NCI-H526 (cell line): ENCODE measurements around the gene RNF41.
"Not testable (repeated sequence)": the region's sequence is repeated elsewhere in the genome, so short reads cannot be mapped to it uniquely, and the experiment has no call there.

Experiments
- DNase-seq, 2 experiments: peaks; one replicate each; lab custom pipeline; 2025; lab: John Stamatoyannopoulos, UW

The RNF41 gene

DNA sequence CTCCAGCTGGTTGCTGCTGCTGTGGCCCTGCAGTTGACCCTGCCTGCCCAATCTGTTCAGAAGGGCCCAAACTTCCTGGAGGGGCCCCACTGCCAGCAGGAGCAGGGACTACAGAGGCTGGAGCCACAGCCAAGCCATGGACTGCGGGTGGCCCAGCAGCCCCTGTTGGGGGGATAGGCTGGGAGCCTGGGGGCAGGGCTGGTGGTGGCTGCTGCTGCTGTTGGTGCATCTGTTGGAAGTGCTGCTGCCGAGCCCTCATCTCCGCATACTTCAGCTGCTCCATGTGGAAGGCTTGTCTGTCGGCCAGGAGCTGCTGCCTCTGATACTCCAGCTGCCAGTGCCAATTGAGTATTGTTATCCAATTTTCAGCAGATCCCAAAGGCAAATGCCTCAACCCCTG lies 56.4 kb downstream of the RNF41 start:
- no peak for DNase-seq

DNA sequence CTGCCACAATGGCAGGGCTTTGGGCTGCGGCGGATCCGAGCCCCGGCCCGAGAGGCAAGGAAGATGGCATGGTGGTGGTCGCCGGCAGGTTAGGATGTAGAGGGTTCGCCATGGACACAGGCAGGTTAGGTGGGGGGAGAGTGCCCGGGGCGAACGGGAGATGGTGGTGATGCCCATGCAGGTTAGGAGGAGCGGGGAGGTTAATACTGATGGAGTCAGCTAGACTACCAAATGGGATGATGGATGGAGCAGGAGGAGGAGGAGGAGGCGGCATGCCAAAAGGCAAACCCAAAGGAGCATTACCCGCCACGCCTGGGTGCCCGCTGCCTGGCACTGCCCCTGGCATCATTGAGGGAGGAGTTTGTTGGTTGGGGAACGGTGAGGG lies 57.4 kb downstream of the RNF41 start:
- DNase-seq = no peak

DNA sequence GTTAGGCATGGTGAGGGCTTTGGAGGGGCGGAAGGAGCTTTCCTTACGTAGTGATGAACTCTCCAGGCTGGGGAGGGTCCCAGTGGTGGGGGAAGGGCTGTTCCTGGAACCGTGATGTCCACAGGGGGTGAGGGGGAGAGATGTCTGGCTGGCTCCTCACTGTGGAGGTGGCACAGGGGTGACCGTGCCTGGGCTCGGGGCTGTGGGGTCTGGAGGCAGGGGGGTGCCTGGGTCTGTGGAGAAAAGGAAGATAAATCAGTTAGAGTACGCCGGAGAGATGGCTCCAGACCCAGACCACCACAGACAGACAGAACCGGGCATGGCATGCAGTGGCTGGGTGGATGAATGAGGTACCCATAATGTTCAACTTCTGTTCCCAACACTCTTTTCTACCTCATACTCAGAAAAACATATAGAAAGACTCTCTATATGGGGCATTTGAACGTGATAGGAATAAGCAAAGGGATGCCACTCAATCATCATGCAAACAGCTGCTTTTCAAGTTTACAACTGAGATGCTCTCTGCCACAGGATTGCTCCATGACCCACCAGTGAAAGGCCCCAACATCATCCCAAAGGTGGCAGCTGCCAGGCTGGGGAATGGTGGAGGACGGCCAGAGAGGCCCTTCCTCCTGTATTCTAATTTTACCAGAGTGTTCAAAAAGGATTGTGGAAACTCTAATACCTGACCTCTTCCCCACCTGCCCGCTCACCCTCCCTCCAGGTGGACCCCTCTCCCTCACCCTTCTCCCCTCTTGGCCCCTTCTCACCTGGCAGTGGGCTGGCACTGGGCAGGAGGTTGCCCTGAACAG lies 58.0 kb downstream of the RNF41 start:
- DNase-seq = no peak

DNA sequence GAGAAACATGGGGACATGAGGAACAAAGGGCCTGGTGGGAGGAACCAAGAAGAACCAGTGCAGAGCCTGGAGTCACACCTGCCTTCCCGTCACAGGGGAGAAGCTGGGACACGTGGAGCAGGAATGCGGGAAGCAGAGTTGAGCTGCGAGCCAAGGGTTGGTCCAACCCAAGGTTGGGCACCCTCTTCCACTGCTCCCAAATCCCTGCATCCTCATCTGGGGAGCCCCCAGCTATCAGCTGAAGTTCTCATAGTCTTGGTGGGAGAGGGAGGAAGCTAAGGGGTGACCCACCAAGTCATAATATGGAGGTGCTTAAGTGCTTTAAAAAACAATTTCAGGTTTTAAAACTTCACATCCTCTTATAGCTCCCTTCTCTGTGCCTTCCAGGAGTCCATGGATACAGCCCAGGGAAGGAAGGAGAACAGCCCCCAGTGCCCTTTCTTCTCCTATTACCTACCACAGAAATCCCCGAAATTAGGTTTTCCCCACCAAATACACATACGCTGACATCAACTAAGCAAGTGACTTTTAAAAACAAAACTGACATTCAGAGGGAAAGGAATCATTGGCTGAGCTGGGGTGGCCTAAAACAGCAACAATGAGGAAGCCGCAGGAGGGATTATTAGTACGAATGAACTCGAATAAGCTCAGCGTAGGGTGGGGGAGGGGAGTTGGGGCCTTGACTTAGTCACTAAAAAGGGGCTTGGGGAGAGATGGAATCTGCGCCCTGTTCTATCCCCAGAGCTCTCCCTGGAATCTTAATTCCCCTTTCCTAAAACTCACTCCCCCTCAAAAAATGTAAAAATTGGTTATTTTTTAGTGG lies 59.0 kb downstream of the RNF41 start:
- no peak for DNase-seq

DNA sequence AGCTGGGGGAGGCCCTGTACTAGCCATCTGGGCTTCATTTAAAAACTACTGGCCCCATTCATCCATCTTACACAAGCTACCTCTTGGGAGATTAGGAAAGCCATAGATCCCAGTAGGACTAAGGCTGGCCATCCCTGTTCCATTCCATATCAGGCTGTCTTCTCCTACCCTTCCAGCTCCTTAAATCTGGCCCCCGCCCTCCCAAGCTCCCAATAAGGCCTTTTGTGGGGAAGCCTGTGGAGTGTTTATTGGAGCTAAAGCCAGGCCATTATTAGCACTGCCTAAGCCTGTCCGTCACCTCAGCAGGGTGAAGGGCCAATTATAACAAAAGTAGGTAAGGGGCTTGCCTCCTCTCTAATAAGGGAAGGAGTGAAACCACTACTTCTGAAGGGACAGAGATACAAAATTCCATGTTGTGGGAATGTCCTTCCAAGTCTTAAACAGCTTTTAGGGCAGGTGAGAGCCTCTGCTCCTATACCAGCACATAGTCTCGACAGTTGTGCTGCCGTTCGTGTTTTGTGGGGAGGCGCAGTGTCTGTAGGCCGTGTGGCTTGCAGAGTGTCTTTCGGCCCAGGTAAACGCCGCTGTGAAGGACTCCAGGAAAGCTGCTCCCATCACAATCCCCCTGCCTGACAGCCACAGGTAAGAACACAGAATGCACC lies 59.9 kb downstream of the RNF41 start:
- no peak for DNase-seq

DNA sequence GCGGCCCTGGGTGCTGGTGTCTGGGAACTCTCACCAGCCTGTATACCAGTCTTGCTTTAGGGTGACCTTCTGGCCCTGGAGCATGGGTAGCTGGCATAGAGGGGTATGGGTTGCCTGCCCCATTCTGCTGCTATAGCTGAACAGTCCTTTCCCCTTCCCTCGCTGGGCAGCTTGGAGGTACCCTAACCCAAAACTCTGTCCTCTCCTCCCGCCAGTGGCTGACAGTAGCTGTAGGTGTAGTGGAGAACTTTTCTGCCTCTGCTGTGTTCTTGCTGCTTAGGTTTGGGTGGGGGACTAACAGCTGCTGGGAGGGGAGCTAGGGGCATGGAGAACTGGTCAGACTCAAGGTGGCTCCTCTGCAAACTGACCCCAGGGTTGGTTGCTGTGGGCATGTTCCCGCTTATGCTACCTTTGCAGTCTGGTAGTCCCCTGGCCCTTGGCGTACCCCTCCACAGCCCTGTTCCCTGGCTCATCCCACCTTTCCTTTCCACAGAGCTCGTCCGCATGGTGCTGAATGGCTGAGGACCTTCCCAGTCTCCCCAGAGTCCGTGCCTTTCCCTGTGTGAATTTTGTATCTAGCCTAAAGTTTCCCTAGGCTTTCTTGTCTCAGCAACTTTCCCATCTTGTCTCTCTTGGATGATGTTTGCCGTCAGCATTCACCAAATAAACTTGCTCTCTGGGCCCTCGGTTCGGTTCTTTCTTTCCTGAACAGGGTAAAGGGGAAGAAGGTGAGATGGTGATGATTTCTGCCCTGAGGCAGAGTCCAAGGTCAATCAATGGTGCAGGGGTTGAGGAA lies 60.6 kb downstream of the RNF41 start:
- DNase-seq = no peak

DNA sequence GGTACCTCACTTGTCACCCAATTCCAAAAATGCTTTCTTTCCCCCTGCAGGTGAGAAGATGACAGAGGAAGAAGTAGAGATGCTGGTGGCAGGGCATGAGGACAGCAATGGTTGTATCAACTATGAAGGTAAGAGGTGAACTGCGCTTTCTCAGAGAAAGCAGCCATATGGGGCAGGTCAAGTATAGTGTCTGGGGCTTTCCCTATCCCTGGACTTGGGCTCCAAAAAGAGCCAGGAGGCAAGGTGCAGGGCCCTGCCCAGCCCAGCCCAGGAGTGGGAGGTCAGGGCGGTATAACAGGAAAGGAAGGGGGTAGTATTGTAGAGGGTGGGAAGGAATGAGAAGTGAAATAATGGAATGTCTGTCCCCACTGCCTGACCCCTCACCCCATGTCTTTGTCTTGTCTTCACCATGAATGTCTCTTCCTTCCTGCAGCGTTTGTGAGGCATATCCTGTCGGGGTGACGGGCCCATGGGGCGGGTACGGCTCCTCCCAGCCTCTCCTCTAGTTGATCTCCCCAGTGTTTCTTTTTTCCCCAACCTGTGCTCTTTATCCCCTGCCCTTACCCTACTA lies 61.4 kb downstream of the RNF41 start:
- no peak for DNase-seq

DNA sequence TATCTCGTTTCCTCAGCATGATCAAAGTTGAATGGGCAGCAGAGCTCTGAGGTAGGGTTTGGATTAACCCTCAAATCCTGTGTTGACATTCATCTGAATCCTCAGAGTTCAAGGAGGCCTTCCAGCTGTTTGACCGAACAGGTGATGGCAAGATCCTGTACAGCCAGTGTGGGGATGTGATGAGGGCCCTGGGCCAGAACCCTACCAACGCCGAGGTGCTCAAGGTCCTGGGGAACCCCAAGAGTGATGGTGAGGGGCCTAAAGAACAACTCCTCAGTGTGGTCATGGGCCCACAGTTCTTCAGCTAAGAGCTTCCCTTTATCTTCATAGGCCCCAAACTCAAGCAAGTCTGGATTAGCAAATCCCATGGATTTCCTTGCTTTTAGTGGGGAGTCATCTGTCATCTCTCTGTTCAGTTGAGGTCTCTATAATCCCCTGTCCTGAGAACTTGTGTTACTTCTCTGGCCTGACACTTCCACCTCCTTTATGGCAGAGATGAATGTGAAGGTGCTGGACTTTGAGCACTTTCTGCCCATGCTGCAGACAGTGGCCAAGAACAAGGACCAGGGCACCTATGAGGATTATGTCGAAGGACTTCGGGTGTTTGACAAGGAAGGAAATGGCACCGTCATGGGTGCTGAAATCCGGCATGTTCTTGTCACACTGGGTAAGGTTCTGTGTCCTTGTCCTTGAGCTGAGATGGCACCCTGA lies 62.1 kb downstream of the RNF41 start:
- DNase-seq = no peak

DNA sequence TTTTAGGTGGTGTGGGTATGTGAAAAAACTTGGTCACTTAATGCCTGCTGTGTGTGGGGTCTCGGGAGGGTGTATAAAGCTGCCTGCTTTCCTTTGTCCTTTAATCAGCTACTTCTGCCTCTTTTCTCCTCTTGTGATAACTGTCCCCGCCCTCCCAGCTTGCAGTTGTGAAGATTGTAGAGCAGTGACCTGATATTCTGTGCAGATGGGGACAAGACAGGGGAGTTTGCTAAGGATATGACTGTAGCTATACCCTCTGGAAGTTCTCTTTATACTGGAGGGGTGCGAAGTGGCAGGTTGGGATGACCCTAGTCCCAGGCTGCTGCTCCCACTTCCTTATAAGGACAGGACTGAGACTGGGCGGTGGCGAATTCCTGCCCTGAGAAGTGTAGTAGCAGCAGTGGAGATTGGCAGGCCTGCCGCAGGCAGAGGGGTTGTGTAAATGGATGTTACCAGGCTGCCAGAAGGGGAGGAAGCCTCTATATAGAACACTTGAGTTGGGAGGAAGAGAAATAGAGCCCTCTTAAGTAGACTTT lies 62.7 kb downstream of the RNF41 start:
- peak in 1 of 2 experiments; percentile 53 for DNase-seq

DNA sequence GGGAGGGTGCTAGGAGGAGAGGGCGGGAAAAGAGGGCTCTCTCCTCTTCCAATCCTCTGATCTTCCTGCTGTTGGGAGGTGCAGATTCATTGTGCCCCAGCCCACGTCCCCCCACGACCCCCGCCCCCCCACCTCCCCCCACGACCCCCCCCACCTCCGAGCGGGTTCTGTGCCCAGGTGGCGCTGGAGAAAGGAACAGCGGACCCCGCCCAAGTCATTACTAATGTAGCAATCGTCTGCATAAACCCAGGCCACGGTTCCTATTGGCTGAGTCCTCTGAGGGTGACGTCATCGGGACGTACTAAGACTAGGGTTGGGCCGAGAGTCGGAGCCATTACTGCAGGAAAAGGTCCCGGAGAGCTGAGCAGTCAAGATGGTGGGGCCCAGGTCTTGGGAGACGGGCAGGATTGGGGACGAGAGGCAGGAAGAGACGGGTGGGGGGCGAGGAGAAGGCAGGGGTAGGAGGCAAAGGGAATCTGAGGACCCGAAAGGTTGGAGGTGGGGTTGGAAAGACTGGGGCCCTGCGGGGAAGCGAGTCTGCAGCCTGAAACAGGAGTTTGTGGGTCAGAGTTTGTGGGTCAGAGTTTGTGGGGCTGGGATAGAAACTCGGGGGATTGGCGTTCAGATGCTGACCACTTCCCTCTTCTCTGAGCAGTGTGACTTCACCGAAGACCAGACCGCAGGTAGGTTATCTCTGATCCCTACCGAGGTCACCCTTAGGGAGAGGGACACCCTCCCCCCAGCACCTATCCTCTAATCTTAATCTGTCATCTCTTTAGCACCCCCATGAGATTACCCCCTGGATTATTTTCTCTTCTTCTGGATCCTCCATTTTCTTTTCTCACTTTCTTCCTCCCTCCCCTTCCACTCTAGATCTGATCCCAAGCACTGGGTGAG lies 63.4 kb downstream of the RNF41 start, which contains the start of gene MYL6:
TSS of gene MYL6 (plus strand) at position 331 of the 897 bp plus-strand sequence. CDS start at position 374, 43 bp downstream.
- DNase-seq = peak; percentile 96 to 99

DNA sequence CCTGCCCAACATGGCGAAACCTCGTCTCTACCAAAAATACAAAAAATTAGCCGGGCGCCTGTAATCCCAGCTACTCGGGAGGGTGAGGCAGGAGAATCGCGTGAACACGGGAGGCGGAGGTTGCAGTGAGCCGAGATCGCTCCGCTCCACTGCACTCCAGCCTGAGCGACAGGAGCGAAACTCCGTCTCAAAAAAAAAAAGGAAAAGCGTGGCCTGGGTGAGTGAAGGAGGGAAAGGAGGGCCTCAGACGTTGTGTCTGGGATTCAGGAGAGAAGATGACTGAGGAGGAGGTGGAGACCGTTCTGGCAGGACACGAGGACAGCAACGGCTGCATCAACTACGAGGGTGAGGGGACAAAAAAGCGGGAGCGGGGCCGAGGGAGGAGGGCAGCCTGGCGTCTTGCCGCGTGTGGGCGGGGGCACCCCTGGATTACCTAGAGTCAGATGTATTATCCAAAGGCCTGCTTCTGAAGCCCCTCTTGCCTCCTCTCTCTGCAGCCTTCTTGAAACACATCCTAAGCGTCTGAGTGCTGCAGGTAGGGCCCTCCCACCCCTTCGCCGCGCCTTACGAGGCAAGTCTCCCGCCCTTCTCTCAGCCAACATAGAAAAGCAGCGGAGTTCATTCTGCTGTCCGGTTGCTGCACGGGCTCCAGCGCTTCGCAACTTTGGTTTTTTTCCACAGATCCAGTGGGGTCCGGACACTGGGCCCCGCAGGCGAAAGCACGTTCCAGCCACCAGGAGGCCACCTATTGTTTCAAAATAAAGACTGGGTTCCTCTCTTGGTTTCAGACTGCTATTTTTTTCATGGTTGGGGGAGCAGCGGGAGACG lies 64.3 kb downstream of the RNF41 start:
- DNase-seq = peak; percentile 75 to 90

DNA sequence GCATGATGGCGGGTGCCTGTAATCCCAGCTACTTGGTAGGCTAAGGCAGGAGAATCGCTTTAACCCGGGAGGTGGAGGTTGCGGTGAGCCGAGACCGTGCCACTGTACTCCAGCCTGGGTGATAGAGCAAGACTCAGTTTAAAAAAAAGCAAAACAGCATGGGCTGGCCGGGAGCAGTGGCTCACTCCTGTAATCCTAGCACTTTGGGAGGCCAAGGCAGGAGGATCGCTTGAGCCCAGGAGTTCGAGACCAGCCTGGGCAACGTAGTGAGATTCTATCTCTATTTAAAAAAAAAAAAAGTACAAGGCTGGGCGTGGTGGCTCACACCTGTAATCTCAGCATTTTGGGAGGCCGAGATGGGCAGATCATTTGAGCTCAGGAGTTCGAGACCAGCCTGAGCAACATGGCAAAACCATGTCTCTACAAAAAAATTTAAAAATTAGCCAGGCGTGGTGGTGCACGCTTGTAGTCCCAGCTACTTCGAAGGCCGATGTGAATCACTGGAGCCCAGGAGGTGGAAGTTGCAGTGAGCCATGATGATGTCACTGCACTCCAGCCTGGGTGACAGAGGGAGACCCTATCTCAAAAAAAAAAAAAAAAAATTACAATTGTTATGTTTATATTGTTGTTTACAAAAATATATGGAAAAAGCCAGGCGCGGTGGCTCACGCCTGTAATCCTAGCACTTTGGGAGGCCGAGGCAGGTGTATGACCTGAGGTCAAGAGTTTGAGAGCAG lies 65.1 kb downstream of the RNF41 start:
- not testable (repeated sequence) for DNase-seq

DNA sequence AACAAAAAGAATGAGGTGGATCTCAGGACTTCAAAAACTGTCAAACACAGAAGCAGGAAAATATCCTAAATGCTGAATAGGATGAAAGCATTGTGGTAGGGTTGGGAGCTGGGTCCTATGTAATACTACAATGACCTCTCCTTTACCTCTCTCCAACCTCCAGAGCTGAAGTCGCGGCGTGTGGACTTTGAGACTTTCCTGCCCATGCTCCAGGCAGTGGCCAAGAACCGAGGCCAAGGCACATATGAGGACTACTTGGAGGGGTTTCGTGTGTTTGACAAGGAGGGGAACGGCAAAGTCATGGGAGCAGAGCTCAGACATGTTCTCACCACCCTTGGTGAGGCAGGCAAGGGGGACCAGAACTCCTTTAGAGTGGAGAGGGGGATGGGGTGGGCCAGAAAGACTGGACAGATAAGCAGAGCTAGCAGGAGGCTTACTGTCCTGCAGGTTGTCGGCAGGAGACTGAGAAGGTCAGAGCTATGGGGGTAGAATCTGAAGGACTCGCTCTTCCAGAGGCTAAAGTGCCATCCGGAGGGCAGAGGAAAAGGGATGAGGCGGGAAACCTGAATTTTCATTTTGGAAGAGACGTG lies 66.4 kb downstream of the RNF41 start:
- no peak for DNase-seq

DNA sequence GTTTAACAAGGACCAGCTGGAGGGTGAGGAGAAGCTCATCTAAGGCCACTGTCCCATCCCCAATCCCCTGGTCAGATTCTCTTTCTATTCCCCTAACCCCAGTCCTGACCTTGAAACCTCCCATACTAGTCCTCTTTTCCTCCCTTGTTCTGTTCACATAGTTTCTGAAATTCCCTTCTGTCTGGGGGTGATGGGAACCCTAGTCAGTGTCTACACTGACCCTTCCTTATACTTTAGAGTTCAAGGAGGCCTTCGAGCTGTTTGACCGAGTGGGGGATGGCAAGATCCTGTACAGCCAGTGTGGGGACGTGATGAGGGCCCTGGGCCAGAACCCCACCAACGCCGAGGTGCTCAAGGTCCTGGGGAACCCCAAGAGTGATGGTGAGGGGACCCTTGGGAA lies 66.9 kb downstream of the RNF41 start:
- no peak for DNase-seq

DNA sequence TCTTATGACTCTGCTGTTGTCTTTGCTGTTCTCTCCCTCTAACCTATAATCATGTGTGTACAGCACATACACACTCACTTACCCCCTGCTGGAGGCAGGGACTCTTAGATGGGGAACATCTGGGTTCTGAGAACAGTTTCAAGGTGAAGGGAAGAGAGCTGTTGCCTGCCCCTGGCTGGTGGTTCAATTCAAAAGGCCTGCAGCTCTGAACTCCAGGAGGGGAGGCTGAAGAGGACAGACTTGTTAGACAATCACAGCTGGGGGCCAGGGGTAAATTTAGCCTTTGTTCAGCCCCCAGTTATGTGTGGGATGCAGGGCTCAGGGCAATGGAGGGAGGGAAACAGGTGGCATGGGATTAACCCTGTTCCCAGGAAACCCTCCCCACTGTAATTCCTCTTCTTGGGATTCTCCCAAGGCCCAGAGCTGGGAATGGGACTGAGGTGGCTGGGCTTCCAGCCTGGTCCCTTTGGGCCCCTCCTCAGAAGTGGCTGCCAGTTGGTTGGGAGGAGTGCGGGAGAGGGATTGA lies 67.4 kb downstream of the RNF41 start:
- no peak for DNase-seq

DNA sequence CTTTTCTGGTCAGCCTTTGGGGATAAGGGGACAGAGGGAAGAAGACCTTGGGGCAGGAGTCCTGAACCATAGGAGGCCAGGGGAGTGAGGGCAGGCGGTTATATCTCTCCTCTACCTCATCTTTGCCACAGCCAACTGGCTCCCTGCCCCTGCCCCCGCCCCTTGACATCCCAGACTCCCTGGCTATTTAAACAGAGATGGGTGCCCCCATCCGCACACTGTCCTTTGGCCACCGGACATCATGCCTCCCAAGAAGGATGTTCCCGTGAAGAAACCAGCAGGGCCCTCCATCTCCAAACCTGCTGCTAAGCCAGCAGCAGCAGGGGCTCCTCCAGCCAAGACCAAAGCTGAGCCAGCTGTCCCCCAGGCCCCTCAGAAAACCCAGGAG lies 68.0 kb downstream of the RNF41 start:
- DNase-seq = no peak
